Measurements from ENCODE around the gene BANF2. TPM values are rescaled to one million over a fixed set of nuclear protein-coding genes. Genes with fewer than 3 reads are reported as not detected.

The BANF2 gene
- total and polyA plus RNA-seq, 12 donors = not detected

- 87% methylated on average over 1 of the region's 1 CpG for WGBS, 2 donors
- no peak for TF ChIP-seq CTCF (IDR thresholded peaks at IDR 0.05)
- DNase-seq (no peak), ATAC-seq (no peak)
- H3K9me3 ChIP-seq = no peaks in the 10 kb centered on the region
- H3K4me1 ChIP-seq = peaks cover 3 to 87% (median 28%) of the 10 kb centered on the region in 9 donors
- no peaks in the 10 kb centered on the region for H3K27me3 ChIP-seq
- intact Hi-C loops (cut with DNase I) = loop anchor here in 1 of 10 donors (10.0 kb wide), 1 partner anchor 234 kb away; no protein-coding TSS in a partner anchor
- peak overlapping the region in 1 of 10 donors; percentile 6 for H3K27ac ChIP-seq
- H3K36me3 ChIP-seq = peaks cover 0 to 67% (median 0%) of the 10 kb centered on the region in 9 donors
- no peak overlapping the region for H3K4me3 ChIP-seq
These were observed 28.8 kb upstream of the BANF2 start for GRCh38 chr20:17671011-17671410.

GRCh38 chr20:17671565-17671964 is 28.2 kb upstream of the BANF2 start:
- TF ChIP-seq CTCF (IDR thresholded peaks at IDR 0.05) = no peak
- intact Hi-C loops (cut with DNase I) = loop anchor here in 1 of 10 donors (10.0 kb wide), 1 partner anchor 233 kb away; no protein-coding TSS in a partner anchor
- Histone ChIP-seq H3K27me3 (no peaks in the 10 kb centered on the region), H3K4me1 (peaks cover 3 to 86% (median 29%) of the 10 kb centered on the region in 9 donors), H3K27ac (peak overlapping the region in 1 of 10 donors; percentile 6), H3K9me3 (no peaks in the 10 kb centered on the region), H3K4me3 (no peak overlapping the region), H3K36me3 (peaks cover 0 to 72% (median 0%) of the 10 kb centered on the region in 9 donors)
- ATAC-seq (no peak), DNase-seq (no peak)
- WGBS, 2 donors = 72 to 78% methylated on average over 4 of the region's 4 CpGs

- intact Hi-C loops (cut with DNase I) = loop anchor here in 1 of 10 donors (10.0 kb wide), 1 partner anchor 232 kb away; no protein-coding TSS in a partner anchor
- no peaks in the 10 kb centered on the region for H3K27me3 ChIP-seq
- ATAC-seq (no peak), DNase-seq (no peak)
- H3K4me1 ChIP-seq = peaks cover 0 to 83% (median 24%) of the 10 kb centered on the region in 9 donors
- H3K36me3 ChIP-seq = peaks cover 0 to 80% (median 3%) of the 10 kb centered on the region in 9 donors
- no peaks in the 10 kb centered on the region for H3K9me3 ChIP-seq
- no peak overlapping the region for H3K4me3 ChIP-seq
- 90% methylated on average over 7 of the region's 7 CpGs for WGBS, 2 donors
- no peak overlapping the region for H3K27ac ChIP-seq
- TF ChIP-seq CTCF (IDR thresholded peaks at IDR 0.05) = no peak
These were observed 26.7 kb upstream of the BANF2 start for GRCh38 chr20:17673084-17673483.

GRCh38 chr20:17674722-17675518 is 24.8 kb upstream of the BANF2 start:
- H3K36me3 ChIP-seq = peaks cover 0 to 79% (median 6%) of the 10 kb centered on the region in 9 donors
- H3K9me3 ChIP-seq = no peaks in the 10 kb centered on the region
- ATAC-seq = peak in 3 of 8 donors; percentile 15 to 46 (median 24)
- H3K4me1 ChIP-seq = peaks cover under 1 to 88% (median 27%) of the 10 kb centered on the region in 9 donors
- no peak for DNase-seq
- no peaks in the 10 kb centered on the region for H3K27me3 ChIP-seq
- 64 to 75% methylated on average over 9 of the region's 9 CpGs for WGBS, 2 donors
- H3K27ac ChIP-seq = no peak overlapping the region
- H3K4me3 ChIP-seq = no peak overlapping the region
- intact Hi-C loops (cut with DNase I) = loop anchor here in 1 of 10 donors (10.0 kb wide), 1 partner anchor 230 kb away; no protein-coding TSS in a partner anchor
- TF ChIP-seq CTCF (IDR thresholded peaks at IDR 0.05) = no peak
